Nephron progenitor cell (in vitro differentiated cells): ENCODE data around the gene NEK6.

Experiments
- DNase-seq: peaks from one replicate; pipeline ENCODE4 v3.0.0; 2021
- H3K27ac Mint-ChIP-seq: 2 replicates; pipeline ENCODE4 v1.8.0; 2021; ENCODE audit warnings: mild to moderate bottlenecking, moderate library complexity, mixed read lengths
- H3K27me3 Mint-ChIP-seq: 2 replicates; pipeline ENCODE4 v1.8.0; 2021; ENCODE audit warnings: mild to moderate bottlenecking, low read depth, mixed read lengths; ENCODE audit not compliant: poor library complexity
- H3K36me3 Mint-ChIP-seq: 2 replicates; pipeline ENCODE4 v1.8.0; 2021; ENCODE audit warnings: low read depth, mixed read lengths
- H3K4me1 Mint-ChIP-seq: 2 replicates; pipeline ENCODE4 v1.8.0; 2021; ENCODE audit warnings: mixed read lengths
- H3K4me3 Mint-ChIP-seq: 2 replicates; pipeline ENCODE4 v1.8.0; 2021; ENCODE audit warnings: mild to moderate bottlenecking, moderate library complexity, mixed read lengths
- H3K9me3 Mint-ChIP-seq: 2 replicates; pipeline ENCODE4 v1.8.0; 2021; ENCODE audit warnings: mild to moderate bottlenecking, moderate library complexity, mixed read lengths
- CTCF ChIP-seq: fragments of 200-600 bp; sonication (generic); IDR thresholded peaks from 2 replicates; pipeline ENCODE4 v1.5.0; 2021; ENCODE audit warnings: antibody characterized with exemption

NEK6 gene

DNA sequence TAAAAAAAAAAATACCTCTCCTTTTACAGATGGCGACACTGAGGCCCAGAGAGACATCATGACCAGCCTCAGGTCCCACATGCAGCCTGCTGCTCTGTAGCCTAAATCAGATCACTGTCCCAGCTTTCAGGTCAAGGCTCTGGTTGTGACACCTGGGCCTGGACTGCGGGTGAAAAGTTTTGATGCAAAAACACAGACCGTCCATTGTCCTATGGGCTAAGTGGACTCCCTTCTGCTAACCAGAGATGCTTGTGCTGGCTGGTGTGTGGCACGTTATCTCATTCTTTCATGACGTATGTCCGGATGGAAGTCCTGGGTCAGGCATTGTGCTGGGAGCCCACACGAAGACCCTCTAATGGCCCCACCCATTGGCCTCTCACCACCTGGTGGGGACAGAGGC is 7.8 kb downstream of the NEK6 start:
- no peak for DNase-seq
- no peak for TF ChIP-seq CTCF
- H3K9me3 Mint-ChIP-seq = no peaks in the 10 kb centered on the region
- peaks cover 66% of the 10 kb centered on the region for H3K4me1 Mint-ChIP-seq
- no peaks in the 10 kb centered on the region for H3K27me3 Mint-ChIP-seq
- H3K27ac Mint-ChIP-seq = peak overlapping the region; percentile 70
- no peaks in the 10 kb centered on the region for H3K36me3 Mint-ChIP-seq
- no peak overlapping the region for H3K4me3 Mint-ChIP-seq

DNA sequence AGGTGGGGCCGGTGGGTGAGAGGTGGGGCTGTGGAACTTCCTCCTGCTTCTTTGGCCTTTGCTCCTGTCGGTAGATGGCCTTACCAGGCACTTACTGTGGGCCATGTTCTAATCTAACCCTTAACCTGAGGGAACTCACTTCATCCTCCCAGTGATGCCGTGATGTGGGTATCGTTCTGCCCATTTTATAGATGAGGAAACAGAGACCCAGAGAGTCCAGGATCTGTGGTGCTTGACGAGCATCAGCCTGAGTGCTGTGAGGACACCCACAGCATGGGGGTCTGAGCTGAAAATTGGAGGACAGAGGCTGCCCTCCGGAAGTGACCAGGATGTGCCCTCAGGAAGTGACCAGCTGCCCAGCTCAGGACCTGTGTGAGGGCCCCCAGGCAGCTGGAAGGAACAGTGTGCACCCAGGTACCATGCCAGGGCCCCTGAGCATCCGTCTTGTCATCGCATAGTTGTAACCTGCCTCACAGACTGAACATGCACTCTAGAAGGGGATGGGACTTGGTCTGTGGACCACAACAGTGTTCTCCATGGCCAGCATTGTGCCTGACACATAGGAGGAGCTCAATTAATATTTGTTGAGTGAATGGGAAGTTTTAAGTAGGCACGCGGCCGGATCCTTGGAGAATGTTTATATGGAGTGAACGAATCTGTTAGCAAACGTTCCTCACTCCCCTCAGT is 8.5 kb downstream of the NEK6 start:
- Mint-ChIP-seq H3K27ac (peak overlapping the region; percentile 34), H3K4me1 (peaks cover 61% of the 10 kb centered on the region), H3K4me3 (no peak overlapping the region), H3K36me3 (no peaks in the 10 kb centered on the region), H3K9me3 (no peaks in the 10 kb centered on the region), H3K27me3 (no peaks in the 10 kb centered on the region)
- no peak for TF ChIP-seq CTCF
- DNase-seq = no peak

GRCh38 chr9:124266826-124267201 is 9.1 kb downstream of the NEK6 start:
- no peak for DNase-seq
- Mint-ChIP-seq H3K36me3 (no peaks in the 10 kb centered on the region), H3K27me3 (peaks cover under 1% of the 10 kb centered on the region), H3K27ac (no peak overlapping the region), H3K4me3 (no peak overlapping the region), H3K9me3 (no peaks in the 10 kb centered on the region), H3K4me1 (peaks cover 57% of the 10 kb centered on the region)
- no peak for TF ChIP-seq CTCF

- DNase-seq = no peak
- Mint-ChIP-seq H3K36me3 (no peaks in the 10 kb centered on the region), H3K27me3 (peaks cover 5% of the 10 kb centered on the region), H3K27ac (peak overlapping the region; percentile 13), H3K4me3 (no peak overlapping the region), H3K4me1 (peaks cover 57% of the 10 kb centered on the region), H3K9me3 (no peaks in the 10 kb centered on the region)
- TF ChIP-seq CTCF = no peak
Observed at GRCh38 chr9:124267271-124267807, 9.6 kb downstream of the NEK6 start.

GRCh38 chr9:124268248-124268647 is 10.5 kb downstream of the NEK6 start:
- H3K4me1 Mint-ChIP-seq = peaks cover 59% of the 10 kb centered on the region
- DNase-seq = no peak
- peaks cover 5% of the 10 kb centered on the region for H3K27me3 Mint-ChIP-seq
- no peak overlapping the region for H3K27ac Mint-ChIP-seq
- no peak for TF ChIP-seq CTCF
- H3K36me3 Mint-ChIP-seq = no peaks in the 10 kb centered on the region
- no peaks in the 10 kb centered on the region for H3K9me3 Mint-ChIP-seq
- no peak overlapping the region for H3K4me3 Mint-ChIP-seq

DNA sequence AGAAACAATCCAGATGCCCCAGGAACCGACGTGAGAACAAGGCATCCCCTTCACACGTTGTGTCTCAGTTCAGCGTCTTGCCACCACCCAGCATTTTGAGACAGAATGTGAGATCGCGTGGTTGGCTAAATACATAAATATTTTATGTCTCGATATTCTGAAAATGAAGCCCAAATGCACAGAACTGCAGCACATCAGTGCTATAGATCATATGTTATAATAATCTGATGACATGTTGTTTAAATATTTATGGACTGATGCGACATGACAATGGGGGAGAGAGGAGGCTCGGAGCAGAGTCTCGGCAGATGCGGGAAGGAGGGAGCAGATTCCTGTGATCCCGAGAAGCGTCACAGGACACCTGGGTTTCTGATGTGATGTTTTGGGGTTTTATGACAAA is 10.9 kb downstream of the NEK6 start:
- Mint-ChIP-seq H3K27ac (no peak overlapping the region), H3K9me3 (no peaks in the 10 kb centered on the region), H3K4me1 (peaks cover 59% of the 10 kb centered on the region)

More for the DNA sequence above, 10.9 kb downstream of the NEK6 start:
- DNase-seq = no peak
- H3K36me3 Mint-ChIP-seq = no peaks in the 10 kb centered on the region
- H3K27me3 Mint-ChIP-seq = peaks cover 5% of the 10 kb centered on the region
- no peak overlapping the region for H3K4me3 Mint-ChIP-seq
- no peak for TF ChIP-seq CTCF
